K562 (cell line): ENCODE results near the gene CDH16. TPM values are rescaled to one million over a fixed set of nuclear protein-coding genes. Genes with fewer than 3 reads are reported as not detected.

Experiments used
- ATAC-seq: fragments of 200-7000 bp; cut with Tn5 transposase; 3 replicates; pipeline ENCODE4 v1.9.1; 2020; ENCODE audit warnings: moderate library complexity
- BruUV-seq: library from RNA; stranded (reverse); fragments of 400-500 nt; replicated peaks from 2 replicates; lab custom pipeline; 2021; lab: Mats Ljungman, UMichigan
- CTCF ChIA-PET: fragments of 300-600 bp; formaldehyde crosslinking; extraction: SDS; loops from one replicate; lab custom pipeline; 2021; ENCODE audit warnings: low intra/inter-chr PET ratio; lab: Yijun Ruan, JAX
- POLR2A ChIA-PET: fragments of 300-600, 350-650 bp; sonication (Branson Sonifier 250); formaldehyde crosslinking; extraction: SDS; loops from one replicate; lab custom pipeline; 2021; ENCODE audit warnings: antibody characterized with exemption, inconsistent platforms; lab: Yijun Ruan, JAX
- DNase-seq, 4 experiments: peaks; one replicate each; pipeline versions ENCODE4 v3.0.0 to v3.0.0-alpha.2; 2011 to 2018; ENCODE audit warnings: low spot score in 3 of 4, mixed read lengths in 3 of 4; ENCODE audit errors: extremely low read depth in 1 of 4
- FAIRE-seq: peaks from 2 replicates; lab custom pipeline; 2011; peaks lifted over from hg19 to GRCh38; lab: Jason Lieb, UNC
- H2AFZ ChIP-seq: 2 replicates; pipeline ENCODE4 v1.6.0; 2011; ENCODE audit warnings: low read depth, low read length, control low read depth, inconsistent platforms
- H3K27ac ChIP-seq: fragments of 200-600 bp; 3 replicates; pipeline ENCODE4 v1.8.0; 2011; ENCODE audit warnings: low read depth, mild to moderate bottlenecking, control low read depth, inconsistent platforms, low read length, moderate library complexity, mixed read lengths; ENCODE audit errors: extremely low read depth
- H3K27me3 ChIP-seq, 2 experiments: fragments of 300-600 bp in 1 of 2; 2 replicates in 1 of 2; 3 replicates in 1 of 2; pipeline versions ENCODE4 v1.6.0 to v1.8.0; 2011; ENCODE audit warnings: inconsistent platforms in 2 of 2, low read length in 2 of 2, mild to moderate bottlenecking in 1 of 2, mixed read lengths in 1 of 2, moderate library complexity in 1 of 2; ENCODE audit not compliant: control insufficient read depth in 2 of 2, insufficient read depth in 2 of 2
- H3K36me3 ChIP-seq: fragments of 300-600 bp; 3 replicates; pipeline ENCODE4 v1.8.0; 2011; ENCODE audit warnings: mild to moderate bottlenecking, low read length, inconsistent platforms; ENCODE audit not compliant: control insufficient read depth, insufficient read depth
- H3K4me1 ChIP-seq, 2 experiments: fragments of 200-600 bp in 1 of 2; replicated peaks in 1 of 2; 2 replicates in 1 of 2; 3 replicates in 1 of 2; pipeline versions ENCODE4 v1.5.1 to v1.8.0; 2011; ENCODE audit warnings: inconsistent platforms in 2 of 2, low read length in 2 of 2, mild to moderate bottlenecking in 1 of 2, mixed read lengths in 1 of 2, moderate library complexity in 1 of 2; ENCODE audit not compliant: control insufficient read depth in 2 of 2, insufficient read depth in 2 of 2
- H3K4me2 ChIP-seq: 2 replicates; pipeline ENCODE4 v1.6.1; 2011; ENCODE audit warnings: low read length, control low read depth, inconsistent platforms, mixed read lengths; ENCODE audit not compliant: insufficient read depth
- H3K4me3 ChIP-seq: fragments of 200-600 bp; sonication (generic), shearing (Covaris generic); 2 replicates; pipeline ENCODE4 v1.5.1; 2016; ENCODE audit warnings: control low read depth, inconsistent platforms
- H3K79me2 ChIP-seq: fragments of 200-600 bp; 3 replicates; pipeline ENCODE4 v1.8.0; 2011; ENCODE audit warnings: low read length, inconsistent platforms; ENCODE audit not compliant: control insufficient read depth, insufficient read depth
- H3K9ac ChIP-seq, 2 experiments: 2 replicates each; pipeline versions ENCODE4 v1.6.0 to v1.6.1; 2011; ENCODE audit warnings: low read depth in 2 of 2, low read length in 2 of 2, control low read depth in 1 of 2, inconsistent platforms in 1 of 2, mild to moderate bottlenecking in 1 of 2, mixed read lengths in 1 of 2; ENCODE audit not compliant: insufficient read depth in 1 of 2
- H3K9me1 ChIP-seq: one replicate; pipeline ENCODE4 v1.6.0; 2011; ENCODE audit warnings: inconsistent platforms, mild to moderate bottlenecking, low read length, moderate library complexity; ENCODE audit not compliant: control insufficient read depth, insufficient read depth
- H3K9me3 ChIP-seq: replicated peaks from 2 replicates; pipeline ENCODE4 v1.5.1; 2011; ENCODE audit warnings: low read depth, low read length, inconsistent platforms; ENCODE audit not compliant: control insufficient read depth, insufficient read depth
- H4K20me1 ChIP-seq: replicated peaks from 2 replicates; pipeline ENCODE4 v1.6.1; 2011; ENCODE audit warnings: low read length, inconsistent platforms, mixed read lengths; ENCODE audit not compliant: control insufficient read depth, insufficient read depth
- DACH1 ChIP-seq: fragments of 450-650 bp; IDR thresholded peaks from 2 replicates; pipeline ENCODE4 v1.6.1; 2018; ENCODE audit not compliant: partially characterized antibody
- ELF2 ChIP-seq: fragments of 250-450 bp; sonication (Bioruptor Pico); IDR thresholded peaks from 2 replicates; pipeline ENCODE4 v1.5.0; 2021; ENCODE audit warnings: mild to moderate bottlenecking
- FOXP1 ChIP-seq: sonication (generic); formaldehyde crosslinking; IDR thresholded peaks from 2 replicates; pipeline ENCODE4 v1.8.0; 2022; ENCODE audit warnings: mild to moderate bottlenecking, missing genetic modification reagents
- GATAD2B ChIP-seq: fragments of 450-650 bp; IDR thresholded peaks from 2 replicates; pipeline ENCODE4 v1.6.1; 2017; ENCODE audit warnings: mild to moderate bottlenecking, borderline replicate concordance
- MNT ChIP-seq, 2 experiments: fragments of 450-650 bp; conservative IDR thresholded peaks; 2 replicates each; pipeline ENCODE4 v1.6.1; 2017; ENCODE audit warnings: mild to moderate bottlenecking in 2 of 2, moderate library complexity in 2 of 2
- PURB ChIP-seq: sonication (generic); formaldehyde crosslinking; IDR thresholded peaks from 2 replicates; pipeline ENCODE4 v1.9.0; 2021; ENCODE audit warnings: low read depth, mild to moderate bottlenecking, missing genetic modification reagents
- SRSF3 ChIP-seq: fragments of 200-400 bp; formaldehyde crosslinking; IDR thresholded peaks from 2 replicates; pipeline ENCODE4 v1.6.1; 2016; ENCODE audit warnings: mild to moderate bottlenecking, low read length, moderate library complexity; ENCODE audit not compliant: insufficient read depth
- ZNF511 ChIP-seq: sonication (generic); formaldehyde crosslinking; IDR thresholded peaks from 2 replicates; pipeline ENCODE4 v1.8.0; 2022; ENCODE audit warnings: mild to moderate bottlenecking, missing genetic modification reagents
- ZNF609 ChIP-seq: sonication (generic); formaldehyde crosslinking; IDR thresholded peaks from 2 replicates; pipeline ENCODE4 v1.8.1; 2023; ENCODE audit warnings: missing genetic modification reagents, mild to moderate bottlenecking, borderline replicate concordance
- ZZZ3 ChIP-seq: fragments of 450-650 bp; IDR thresholded peaks from 2 replicates; pipeline ENCODE4 v1.6.1; 2016; ENCODE audit warnings: antibody characterized with exemption, mild to moderate bottlenecking, moderate library complexity
- WGBS: fragments of 100-300 bp; shearing (Covaris generic); methylation state at CpG from one replicate; pipeline ENCODE4 v1.1.6; 2016; ENCODE audit warnings: low coverage, mixed read lengths; ENCODE audit not compliant: insufficient coverage; ENCODE audit errors: missing lambda C conversion rate; 5-methylcytosine and 5-hydroxymethylcytosine counted together
- in situ Hi-C: fragments of 300-500 bp; cut with MboI; formaldehyde crosslinking; loops from 4 replicates; pipeline ENCODE4 v1.15.0; 2018; ENCODE audit warnings: inconsistent platforms, mixed read lengths
- intact Hi-C: fragments of 100-400 bp; cut with micrococcal nuclease; formaldehyde crosslinking; loops from 2 replicates; pipeline ENCODE4 v1.14.2; 2022
- polyA plus RNA-seq, 8 experiments: library from polyadenylated mRNA; depleted of rRNA in 4 of 8; stranded (reverse) in 5 of 8; unstranded in 3 of 8; fragments of >200 nt; fragmentation: Nextera tagmentation in 2 of 8; fragmentation: Illumina TruSeq in 1 of 8; extraction: Ambion mirVana in 2 of 8; extraction: Trizol in 1 of 8; gene quantifications; 2 replicates each; pipeline versions ENCODE4 v1.2.1 to v1.2.3, GENCODE V29; 2011 to 2014; ENCODE audit warnings: inconsistent platforms in 1 of 8, missing spikeins in 1 of 8
- total RNA-seq, 7 experiments: library from RNA; depleted of rRNA in 6 of 7; stranded (reverse); fragments of >200 nt in 6 of 7; fragmentation: Illumina TruSeq in 2 of 7; extraction: Trizol in 2 of 7; gene quantifications; 2 replicates each; pipeline versions ENCODE4 v1.2.1 to v1.2.3, GENCODE V29; 2011 to 2021; ENCODE audit warnings: low replicate concordance in 1 of 7

CDH16 gene
- total and polyA plus RNA-seq, 9 of the 15 experiments (the other 6 are each of a cell fraction or from before 2014, with no cell fraction given): not detected

- TF ChIP-seq ZNF609 (no peak), SRSF3 (no peak), ELF2 (CRISPR knock-in tag) (no peak)
Observed at GRCh38 chr16:66920924-66921680, 2.4 kb upstream of the CDH16 start (continued).

GRCh38 chr16:66920299-66920590 lies 1.6 kb upstream of the CDH16 start:
- Histone ChIP-seq H3K27ac (no peak overlapping the region), H3K4me1 (peaks cover 0 to 28% of the 10 kb centered on the region in 2 experiments; a peak in 2 of 5 replicates), H3K36me3 (no peaks in the 10 kb centered on the region), H3K9ac (no peak overlapping the region), H3K9me1 (no peaks in the 10 kb centered on the region), H3K4me3 (no peak overlapping the region), H3K4me2 (no peak overlapping the region), H4K20me1 (no peaks in the 10 kb centered on the region; the same call in 1 of the 2 replicates), H2AFZ (no peak overlapping the region), H3K9me3 (no peaks in the 10 kb centered on the region), H3K79me2 (no peaks in the 10 kb centered on the region), H3K27me3 (peaks cover 14 to 64% of the 10 kb centered on the region in 2 experiments; a peak in 3 of 5 replicates)
- ChIA-PET CTCF (no interaction called here), POLR2A (interaction anchor here (0.9 to 1.2 kb wide), 2 partner anchors 10 to 21 kb away, joined by 3 to 4 read pairs; no protein-coding TSS in a partner anchor)
- WGBS: 3% methylated on average over 2 of the region's 2 CpGs
- no peak for ATAC-seq
- in situ Hi-C loops: no loop called here
- no peak for FAIRE-seq
- DNase-seq: no peak
- TF ChIP-seq DACH1: no peak
- no peak for TF ChIP-seq ZZZ3
- TF ChIP-seq FOXP1: no peak
- no peak for TF ChIP-seq MNT (conservative IDR thresholded peaks at IDR 0.05)
- no peak for TF ChIP-seq GATAD2B
- no peak for TF ChIP-seq PURB (CRISPR knock-in tag)
- no peak for TF ChIP-seq ZNF511
- intact Hi-C loops: no loop called here
- no TSS peak for BruUV-seq
